ENCODE results near the gene LDLRAD3. TPM values are rescaled to one million over a fixed set of nuclear protein-coding genes. Genes with fewer than 3 reads are reported as not detected.

Gene LDLRAD3
- total RNA-seq, 1 donor = 10.5 TPM

- Histone ChIP-seq H2AFZ (ENCODE audit: low read length) (no peak overlapping the region), H3K4me2 (ENCODE audit: insufficient read depth, low read length) (no peak overlapping the region), H3K4me3 (ENCODE audit: insufficient read depth, low read length) (no peak overlapping the region), H3K27me3 (ENCODE audit: insufficient read depth, low read length) (no peaks in the 10 kb centered on the region), H3K79me2 (ENCODE audit: insufficient read depth, low read length) (peaks cover 35% of the 10 kb centered on the region), H3K9me3 (ENCODE audit: low read depth, low read length) (no peaks in the 10 kb centered on the region), H4K20me1 (ENCODE audit: insufficient read depth, low read length) (peaks cover 6% of the 10 kb centered on the region), H3K4me1 (ENCODE audit: insufficient read depth, low read length) (no peaks in the 10 kb centered on the region), H3K27ac (ENCODE audit: low read depth, low read length) (no peak overlapping the region), H3K36me3 (ENCODE audit: insufficient read depth, low read length) (no peaks in the 10 kb centered on the region)
- TF ChIP-seq CTCF (IDR thresholded peaks at IDR 0.05; ENCODE audit: extremely low read depth, low read depth, low read length) = no peak
- no peak for DNase-seq (ENCODE audit: insufficient read length, low spot score, missing footprints)
Measured at GRCh38 chr11:35951680-35952079, 7.8 kb downstream of the LDLRAD3 start.

GRCh38 chr11:35953081-35953760 is 9.4 kb downstream of the LDLRAD3 start:
- no peak for TF ChIP-seq CTCF (IDR thresholded peaks at IDR 0.05; ENCODE audit: extremely low read depth, low read depth, low read length)
- Histone ChIP-seq H3K27me3 (ENCODE audit: insufficient read depth, low read length) (no peaks in the 10 kb centered on the region), H3K4me1 (ENCODE audit: insufficient read depth, low read length) (no peaks in the 10 kb centered on the region), H3K9me3 (ENCODE audit: low read depth, low read length) (no peaks in the 10 kb centered on the region), H3K4me2 (ENCODE audit: insufficient read depth, low read length) (no peak overlapping the region), H2AFZ (ENCODE audit: low read length) (no peak overlapping the region), H3K36me3 (ENCODE audit: insufficient read depth, low read length) (no peaks in the 10 kb centered on the region), H3K27ac (ENCODE audit: low read depth, low read length) (no peak overlapping the region), H4K20me1 (ENCODE audit: insufficient read depth, low read length) (peaks cover 6% of the 10 kb centered on the region), H3K4me3 (ENCODE audit: insufficient read depth, low read length) (no peak overlapping the region), H3K79me2 (ENCODE audit: insufficient read depth, low read length) (peaks cover 24% of the 10 kb centered on the region)
- DNase-seq (ENCODE audit: insufficient read length, low spot score, missing footprints) = no peak

GRCh38 chr11:35954205-35954604 is 10.3 kb downstream of the LDLRAD3 start:
- H3K4me3 ChIP-seq (ENCODE audit: insufficient read depth, low read length) = no peak overlapping the region
- H3K9me3 ChIP-seq (ENCODE audit: low read depth, low read length) = no peaks in the 10 kb centered on the region
- H3K27ac ChIP-seq (ENCODE audit: low read depth, low read length) = no peak overlapping the region
- H4K20me1 ChIP-seq (ENCODE audit: insufficient read depth, low read length) = peaks cover 4% of the 10 kb centered on the region
- no peaks in the 10 kb centered on the region for H3K27me3 ChIP-seq (ENCODE audit: insufficient read depth, low read length)
- H3K36me3 ChIP-seq (ENCODE audit: insufficient read depth, low read length) = no peaks in the 10 kb centered on the region
- H3K4me1 ChIP-seq (ENCODE audit: insufficient read depth, low read length) = no peaks in the 10 kb centered on the region
- no peak overlapping the region for H2AFZ ChIP-seq (ENCODE audit: low read length)
- no peak for TF ChIP-seq CTCF (IDR thresholded peaks at IDR 0.05; ENCODE audit: extremely low read depth, low read depth, low read length)
- peaks cover 20% of the 10 kb centered on the region for H3K79me2 ChIP-seq (ENCODE audit: insufficient read depth, low read length)
- no peak overlapping the region for H3K4me2 ChIP-seq (ENCODE audit: insufficient read depth, low read length)
- DNase-seq (ENCODE audit: insufficient read length, low spot score, missing footprints) = no peak

- TF ChIP-seq CTCF (IDR thresholded peaks at IDR 0.05; ENCODE audit: extremely low read depth, low read depth, low read length) = no peak
- Histone ChIP-seq H3K36me3 (ENCODE audit: insufficient read depth, low read length) (no peaks in the 10 kb centered on the region), H3K4me1 (ENCODE audit: insufficient read depth, low read length) (no peaks in the 10 kb centered on the region), H3K4me3 (ENCODE audit: insufficient read depth, low read length) (no peak overlapping the region), H3K9me3 (ENCODE audit: low read depth, low read length) (no peaks in the 10 kb centered on the region), H3K27me3 (ENCODE audit: insufficient read depth, low read length) (no peaks in the 10 kb centered on the region), H2AFZ (ENCODE audit: low read length) (no peak overlapping the region), H3K79me2 (ENCODE audit: insufficient read depth, low read length) (peaks cover 16% of the 10 kb centered on the region), H4K20me1 (ENCODE audit: insufficient read depth, low read length) (peaks cover 4% of the 10 kb centered on the region), H3K4me2 (ENCODE audit: insufficient read depth, low read length) (no peak overlapping the region), H3K27ac (ENCODE audit: low read depth, low read length) (no peak overlapping the region)
- DNase-seq (ENCODE audit: insufficient read length, low spot score, missing footprints) = no peak
Measured at GRCh38 chr11:35955636-35956035, 11.8 kb downstream of the LDLRAD3 start.

All from osteoblast (primary cell).